ENCODE results near the gene TXNRD2.

The TXNRD2 gene

DNA sequence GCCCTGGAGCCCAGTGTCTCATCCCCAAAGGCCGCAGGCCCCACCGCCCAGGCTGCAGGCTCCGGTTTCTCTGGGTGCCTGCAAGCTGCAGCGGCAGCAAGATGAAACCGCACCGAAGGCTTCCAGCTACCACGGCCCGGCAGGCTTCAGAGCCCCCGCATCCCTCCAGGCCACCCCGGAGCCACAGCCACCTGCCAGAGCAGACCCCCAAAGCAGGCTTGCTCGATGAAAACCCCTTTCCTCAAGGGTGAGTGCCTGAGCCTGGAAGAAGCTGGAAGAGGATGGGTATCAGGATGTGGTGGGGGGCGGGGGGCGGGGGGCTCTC lies 62.4 kb downstream of the TXNRD2 start:
- no peak overlapping the region for H3K4me3 ChIP-seq (ENCODE audit: low read depth, low read length)

DNA sequence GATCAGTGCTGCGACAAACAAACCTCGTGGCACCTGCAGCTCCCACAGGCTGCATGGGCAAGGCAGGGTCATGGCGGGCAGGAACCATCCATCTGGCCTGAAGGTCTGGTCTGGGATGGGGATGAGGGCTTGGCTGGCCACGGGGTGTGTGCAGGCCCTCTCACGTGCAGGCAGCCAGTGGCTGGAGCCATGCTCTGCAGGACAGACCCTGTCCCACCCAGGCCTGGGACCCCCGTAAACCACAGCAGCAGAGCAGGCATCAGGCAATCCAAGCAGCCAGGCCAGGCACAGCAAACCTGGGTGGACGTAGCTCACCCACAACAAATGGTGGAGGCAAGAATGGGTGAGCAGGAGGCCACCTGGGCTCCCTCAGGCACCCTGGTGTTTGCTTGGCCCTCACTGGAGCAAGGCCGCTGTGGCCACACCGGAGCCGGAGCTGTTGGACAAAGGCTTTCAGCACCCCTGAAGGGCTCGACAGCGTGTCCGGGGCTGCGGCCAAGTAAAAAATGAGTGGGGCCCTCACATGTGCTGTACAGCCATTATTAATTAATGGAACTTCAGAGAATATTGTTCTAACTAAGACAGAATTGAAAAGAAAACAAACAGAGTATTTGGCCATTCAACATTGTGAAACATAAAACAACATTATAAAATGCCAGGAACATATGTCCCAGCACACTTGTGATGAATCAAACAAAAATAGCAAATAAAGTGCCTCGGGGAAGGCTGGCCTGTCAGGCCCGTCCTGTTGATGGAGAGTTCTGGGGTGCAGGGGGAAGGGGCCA lies 63.0 kb downstream of the TXNRD2 start:
- no peak overlapping the region for H3K4me3 ChIP-seq (ENCODE audit: low read depth, low read length)
- TF ChIP-seq, protein P1, sequence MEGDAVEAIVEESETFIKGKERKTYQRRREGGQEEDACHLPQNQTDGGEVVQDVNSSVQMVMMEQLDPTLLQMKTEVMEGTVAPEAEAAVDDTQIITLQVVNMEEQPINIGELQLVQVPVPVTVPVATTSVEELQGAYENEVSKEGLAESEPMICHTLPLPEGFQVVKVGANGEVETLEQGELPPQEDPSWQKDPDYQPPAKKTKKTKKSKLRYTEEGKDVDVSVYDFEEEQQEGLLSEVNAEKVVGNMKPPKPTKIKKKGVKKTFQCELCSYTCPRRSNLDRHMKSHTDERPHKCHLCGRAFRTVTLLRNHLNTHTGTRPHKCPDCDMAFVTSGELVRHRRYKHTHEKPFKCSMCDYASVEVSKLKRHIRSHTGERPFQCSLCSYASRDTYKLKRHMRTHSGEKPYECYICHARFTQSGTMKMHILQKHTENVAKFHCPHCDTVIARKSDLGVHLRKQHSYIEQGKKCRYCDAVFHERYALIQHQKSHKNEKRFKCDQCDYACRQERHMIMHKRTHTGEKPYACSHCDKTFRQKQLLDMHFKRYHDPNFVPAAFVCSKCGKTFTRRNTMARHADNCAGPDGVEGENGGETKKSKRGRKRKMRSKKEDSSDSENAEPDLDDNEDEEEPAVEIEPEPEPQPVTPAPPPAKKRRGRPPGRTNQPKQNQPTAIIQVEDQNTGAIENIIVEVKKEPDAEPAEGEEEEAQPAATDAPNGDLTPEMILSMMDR (IDR thresholded peaks at IDR 0.05; ENCODE audit: borderline replicate concordance, insufficient read depth, low read depth, low read length), result no peak

More for the DNA sequence above, 62.4 kb downstream of the TXNRD2 start:
- TF ChIP-seq, protein P1 (IDR thresholded peaks at IDR 0.05; ENCODE audit: borderline replicate concordance, insufficient read depth, low read depth, low read length), result no peak

DNA sequence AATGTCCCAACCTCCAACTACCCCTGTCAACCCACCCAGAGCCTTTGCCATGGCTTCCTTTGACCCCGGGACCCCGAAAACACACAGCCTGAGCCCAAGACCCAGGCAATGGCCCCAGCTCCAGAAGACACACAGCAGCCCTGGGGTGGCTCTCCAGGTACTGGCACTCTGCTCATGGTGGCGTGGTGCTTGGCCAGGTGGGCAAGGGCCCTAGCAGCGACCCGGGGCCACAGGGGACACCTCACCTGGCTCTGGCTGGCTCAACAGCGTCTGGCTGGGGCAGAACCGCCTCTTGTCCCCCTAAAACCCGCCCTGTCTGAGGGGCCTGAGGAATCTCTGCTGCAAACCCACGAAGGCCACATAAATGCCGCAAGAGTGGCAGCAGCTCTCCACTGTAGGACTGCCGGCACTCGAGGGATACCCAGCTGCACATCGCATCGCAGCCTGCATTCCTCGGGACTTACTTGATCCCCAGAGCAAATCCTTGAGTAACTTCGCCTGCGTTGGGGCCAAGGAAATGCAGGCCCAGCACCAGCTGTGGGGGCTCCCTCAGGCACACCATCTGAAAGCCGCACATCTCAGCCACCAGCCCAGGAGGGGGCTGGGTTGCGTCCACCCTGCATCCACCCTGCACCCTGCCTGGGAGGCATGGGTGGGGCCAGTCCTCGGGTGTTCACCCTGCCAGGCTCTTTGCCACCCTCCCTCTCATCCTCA lies 63.8 kb downstream of the TXNRD2 start:
- TF ChIP-seq, protein P1 (IDR thresholded peaks at IDR 0.05; ENCODE audit: borderline replicate concordance, insufficient read depth, low read depth, low read length), result no peak
- H3K4me3 ChIP-seq (ENCODE audit: low read depth, low read length), result no peak overlapping the region

DNA sequence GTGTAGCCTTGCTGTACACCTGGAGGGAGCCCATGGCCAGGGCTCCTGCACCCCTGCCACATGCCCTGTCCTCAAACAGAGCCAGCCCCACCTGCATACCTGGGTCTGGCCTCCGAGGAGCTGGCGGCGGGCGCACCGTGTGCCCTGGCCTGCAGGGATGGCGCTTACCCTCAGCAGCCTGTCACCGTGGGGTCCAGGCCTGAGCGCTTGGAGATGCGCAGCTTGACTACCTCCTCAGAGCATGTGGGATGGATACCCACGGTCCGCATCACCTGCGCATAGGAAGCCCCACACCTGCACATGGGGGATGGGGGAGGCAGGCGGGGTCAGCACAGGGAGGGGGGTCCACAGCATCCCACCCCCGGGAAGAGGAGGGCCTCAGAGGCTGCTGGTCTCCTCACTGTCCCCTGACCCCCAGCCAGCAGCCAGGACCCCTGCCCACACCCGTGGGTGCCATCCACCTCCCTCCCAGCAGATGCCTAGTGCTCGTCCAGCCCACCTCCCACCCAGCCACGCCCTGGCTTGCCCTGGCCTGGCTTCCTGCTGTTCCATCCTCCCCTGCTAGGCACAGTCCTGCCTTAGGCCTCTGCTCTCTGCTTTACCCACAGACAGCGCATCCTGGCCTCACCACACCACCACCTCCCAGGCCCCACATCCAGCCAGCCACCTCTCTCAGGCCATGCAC lies 64.5 kb downstream of the TXNRD2 start:
- TF ChIP-seq, protein P1 (IDR thresholded peaks at IDR 0.05; ENCODE audit: borderline replicate concordance, insufficient read depth, low read depth, low read length), result no peak
- no peak overlapping the region for H3K4me3 ChIP-seq (ENCODE audit: low read depth, low read length)

DNA sequence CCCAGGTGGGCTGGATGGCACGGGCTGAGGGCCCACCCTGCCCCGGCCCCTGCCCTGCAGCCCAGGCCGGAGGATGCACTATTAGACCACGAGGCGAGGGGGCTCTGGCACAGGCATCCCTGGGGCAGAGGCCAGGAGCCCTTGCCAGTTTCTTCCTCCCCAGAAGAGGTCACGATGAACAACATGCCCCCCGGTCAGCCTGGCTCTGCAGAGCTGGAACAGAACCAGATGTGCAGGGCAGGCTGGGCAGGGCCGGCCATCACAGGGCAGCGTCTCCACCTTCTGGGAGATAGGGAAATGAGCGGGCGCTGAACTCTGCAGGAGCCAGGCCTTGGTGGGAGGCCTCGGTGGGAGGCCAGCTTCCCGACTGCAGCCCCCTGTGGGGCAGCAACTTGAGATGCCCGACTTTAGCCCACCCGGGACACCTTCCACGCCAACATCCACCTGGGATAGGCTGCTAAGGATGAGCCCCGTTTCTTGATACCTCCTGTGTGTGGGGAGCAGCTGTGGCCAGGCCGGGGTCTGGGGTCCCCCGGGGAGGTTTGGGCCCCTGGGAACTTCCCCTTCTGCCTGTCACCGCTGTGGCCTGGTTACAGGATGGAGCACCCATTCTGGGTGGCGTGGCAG lies 65.2 kb downstream of the TXNRD2 start:
- no peak overlapping the region for H3K4me3 ChIP-seq (ENCODE audit: low read depth, low read length)

DNA sequence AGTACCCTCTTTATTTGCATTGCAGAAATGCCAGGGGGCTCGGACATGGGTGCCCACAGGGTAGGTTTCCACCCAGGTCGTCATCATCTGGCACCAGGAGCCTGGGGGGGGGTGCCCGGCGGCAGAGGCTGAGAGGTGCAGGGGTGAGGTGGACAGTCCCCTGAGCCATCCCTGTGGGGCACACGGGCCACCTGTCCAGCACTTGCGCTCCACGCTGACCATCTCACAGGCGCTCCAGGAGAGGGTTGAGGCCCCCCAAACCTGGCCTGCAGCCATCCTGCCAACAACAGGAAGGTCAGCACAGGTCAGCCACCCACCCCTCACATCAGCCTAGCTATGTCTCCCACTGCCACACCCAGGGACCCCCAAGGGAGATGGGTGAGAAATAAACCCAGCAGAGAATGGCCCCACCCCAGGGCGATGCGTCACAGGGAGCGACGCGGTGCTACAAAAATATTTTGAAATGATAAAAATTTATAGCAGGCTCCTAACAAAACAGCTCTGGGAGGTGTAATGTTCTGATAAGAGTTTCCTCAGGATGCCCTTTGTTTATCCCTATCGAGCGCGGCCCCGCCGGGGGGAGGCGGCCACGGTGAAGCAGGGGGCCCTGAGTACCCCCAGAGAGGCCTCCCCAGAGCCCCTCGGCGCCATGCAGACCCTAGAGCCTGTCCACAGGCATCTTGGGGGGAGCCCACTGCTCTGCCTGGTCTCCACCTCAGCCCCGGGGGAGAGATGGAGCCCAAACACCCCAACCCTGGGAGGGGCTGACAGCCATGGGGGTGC lies 65.9 kb downstream of the TXNRD2 start:
- TF ChIP-seq, protein P1 (IDR thresholded peaks at IDR 0.05; ENCODE audit: borderline replicate concordance, insufficient read depth, low read depth, low read length), result no peak
- H3K4me3 ChIP-seq (ENCODE audit: low read depth, low read length), result no peak overlapping the region

More for the DNA sequence above, 65.2 kb downstream of the TXNRD2 start:
- TF ChIP-seq, protein P1 (IDR thresholded peaks at IDR 0.05; ENCODE audit: borderline replicate concordance, insufficient read depth, low read depth, low read length), result no peak
